ENCODE results near the gene CDC7.

The CDC7 gene

DNA sequence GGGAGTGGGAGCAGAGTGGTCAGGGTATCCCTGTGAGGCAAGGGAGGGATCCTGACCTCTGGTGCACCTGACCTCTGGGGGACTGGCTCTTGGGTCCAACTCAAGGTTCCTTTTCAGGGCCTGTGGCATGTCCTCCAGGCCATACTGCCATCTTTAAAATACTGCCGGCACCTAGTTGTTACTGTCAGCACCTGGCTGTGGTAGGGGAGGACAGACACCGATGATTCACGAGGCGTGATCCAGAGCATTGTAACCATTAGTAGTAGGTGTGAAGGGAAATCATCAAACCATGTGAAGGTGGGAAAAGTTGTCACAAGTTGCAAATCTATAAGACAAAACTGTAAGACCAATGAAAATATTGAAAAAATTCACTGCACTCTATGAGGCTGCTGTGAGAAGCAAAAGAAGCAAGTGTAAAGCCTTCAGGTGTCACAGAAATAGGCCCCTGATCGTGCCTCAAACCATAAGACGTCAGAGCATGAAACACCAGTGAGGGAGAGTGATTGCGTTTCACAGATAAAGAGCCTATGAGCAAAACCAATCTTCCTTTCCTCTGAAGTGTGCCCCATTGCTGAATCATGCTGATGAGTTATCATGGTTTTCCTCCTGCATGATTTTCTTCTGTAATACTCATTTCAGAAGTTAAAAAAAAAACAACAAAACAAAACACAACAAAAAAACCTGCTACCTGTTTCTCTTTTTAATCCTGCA, 55.3 kb downstream of the CDC7 start:
- H3K27ac ChIP-seq = no peak overlapping the region
- TF ChIP-seq ZFX (IDR thresholded peaks at IDR 0.05) = no peak
- TF ChIP-seq, protein P1, sequence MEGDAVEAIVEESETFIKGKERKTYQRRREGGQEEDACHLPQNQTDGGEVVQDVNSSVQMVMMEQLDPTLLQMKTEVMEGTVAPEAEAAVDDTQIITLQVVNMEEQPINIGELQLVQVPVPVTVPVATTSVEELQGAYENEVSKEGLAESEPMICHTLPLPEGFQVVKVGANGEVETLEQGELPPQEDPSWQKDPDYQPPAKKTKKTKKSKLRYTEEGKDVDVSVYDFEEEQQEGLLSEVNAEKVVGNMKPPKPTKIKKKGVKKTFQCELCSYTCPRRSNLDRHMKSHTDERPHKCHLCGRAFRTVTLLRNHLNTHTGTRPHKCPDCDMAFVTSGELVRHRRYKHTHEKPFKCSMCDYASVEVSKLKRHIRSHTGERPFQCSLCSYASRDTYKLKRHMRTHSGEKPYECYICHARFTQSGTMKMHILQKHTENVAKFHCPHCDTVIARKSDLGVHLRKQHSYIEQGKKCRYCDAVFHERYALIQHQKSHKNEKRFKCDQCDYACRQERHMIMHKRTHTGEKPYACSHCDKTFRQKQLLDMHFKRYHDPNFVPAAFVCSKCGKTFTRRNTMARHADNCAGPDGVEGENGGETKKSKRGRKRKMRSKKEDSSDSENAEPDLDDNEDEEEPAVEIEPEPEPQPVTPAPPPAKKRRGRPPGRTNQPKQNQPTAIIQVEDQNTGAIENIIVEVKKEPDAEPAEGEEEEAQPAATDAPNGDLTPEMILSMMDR (conservative IDR thresholded peaks at IDR 0.05) = no peak

DNA sequence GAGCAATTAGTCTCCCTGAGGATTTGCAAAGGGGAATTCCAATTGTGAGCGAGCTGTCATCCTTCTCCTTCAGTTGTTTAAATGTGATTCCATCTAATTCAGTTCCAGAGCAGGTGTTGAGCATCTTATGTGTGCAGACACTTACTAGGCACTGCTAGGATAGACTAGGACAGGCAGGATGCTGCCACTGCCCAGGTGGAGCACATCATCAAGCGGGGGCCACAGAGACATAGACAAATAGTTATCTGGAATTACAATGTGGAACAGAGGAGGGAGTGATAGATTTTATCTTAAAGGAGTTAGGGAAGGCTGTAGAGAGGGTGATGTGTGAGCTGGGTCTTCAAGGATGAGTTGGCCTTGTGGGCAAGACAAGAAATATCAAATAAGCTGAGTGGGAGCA, 55.9 kb downstream of the CDC7 start:
- TF ChIP-seq ZFX (IDR thresholded peaks at IDR 0.05) = no peak
- no peak overlapping the region for H3K27ac ChIP-seq

DNA sequence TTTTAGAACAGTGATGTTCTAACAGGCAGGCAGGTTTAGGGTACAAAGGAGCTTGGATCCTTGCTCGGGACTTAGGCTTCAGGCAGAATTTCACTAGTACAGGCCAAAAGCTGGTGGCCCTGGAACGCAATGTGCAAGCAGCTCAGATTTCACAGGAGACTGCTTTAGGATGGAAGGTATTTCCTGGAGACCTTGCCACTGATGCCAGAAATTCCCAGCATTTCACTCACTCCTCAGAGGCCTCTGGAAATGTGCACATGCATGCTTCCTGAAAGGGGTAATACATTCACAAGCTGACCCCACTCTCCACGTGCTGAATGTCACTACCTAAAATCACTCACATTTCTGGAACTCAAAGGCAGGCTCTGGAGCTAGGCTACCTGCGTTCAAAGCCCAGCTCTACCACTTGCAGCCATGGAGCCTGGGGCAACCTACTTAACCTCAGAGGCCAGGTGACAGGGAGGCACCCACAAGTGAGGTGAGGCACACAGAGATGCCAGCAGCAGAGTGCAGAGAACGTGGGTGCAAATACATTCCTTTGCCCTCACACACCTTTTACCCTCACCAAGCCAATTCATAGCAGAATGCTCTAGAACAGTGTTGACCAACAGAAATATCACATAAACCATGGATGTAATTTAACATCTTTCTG, 56.5 kb downstream of the CDC7 start:
- TF ChIP-seq, protein P1 (conservative IDR thresholded peaks at IDR 0.05) = no peak
- no peak for TF ChIP-seq ZFX (IDR thresholded peaks at IDR 0.05)
- H3K27ac ChIP-seq = no peak overlapping the region

DNA sequence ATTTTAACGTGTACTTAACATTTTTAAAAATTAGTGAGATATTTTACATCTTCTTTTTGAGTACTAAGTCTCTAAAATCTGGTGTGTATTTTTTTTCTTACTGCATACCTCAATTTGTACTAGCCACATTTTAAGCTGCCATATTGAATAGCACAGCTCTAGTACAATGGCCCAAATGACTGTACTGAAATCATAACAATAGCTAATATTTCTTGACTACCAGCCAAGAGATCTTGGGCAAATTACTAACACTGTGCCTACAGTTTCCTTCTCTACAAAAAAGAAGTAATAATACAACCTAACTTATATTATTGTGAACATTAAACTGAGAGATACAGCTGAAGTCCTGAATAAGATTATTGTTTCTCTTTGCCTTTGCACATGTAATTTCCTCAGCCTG, 57.2 kb downstream of the CDC7 start:
- no peak overlapping the region for H3K27ac ChIP-seq
- TF ChIP-seq, protein P1 (conservative IDR thresholded peaks at IDR 0.05) = no peak
- no peak for TF ChIP-seq ZFX (IDR thresholded peaks at IDR 0.05)

DNA sequence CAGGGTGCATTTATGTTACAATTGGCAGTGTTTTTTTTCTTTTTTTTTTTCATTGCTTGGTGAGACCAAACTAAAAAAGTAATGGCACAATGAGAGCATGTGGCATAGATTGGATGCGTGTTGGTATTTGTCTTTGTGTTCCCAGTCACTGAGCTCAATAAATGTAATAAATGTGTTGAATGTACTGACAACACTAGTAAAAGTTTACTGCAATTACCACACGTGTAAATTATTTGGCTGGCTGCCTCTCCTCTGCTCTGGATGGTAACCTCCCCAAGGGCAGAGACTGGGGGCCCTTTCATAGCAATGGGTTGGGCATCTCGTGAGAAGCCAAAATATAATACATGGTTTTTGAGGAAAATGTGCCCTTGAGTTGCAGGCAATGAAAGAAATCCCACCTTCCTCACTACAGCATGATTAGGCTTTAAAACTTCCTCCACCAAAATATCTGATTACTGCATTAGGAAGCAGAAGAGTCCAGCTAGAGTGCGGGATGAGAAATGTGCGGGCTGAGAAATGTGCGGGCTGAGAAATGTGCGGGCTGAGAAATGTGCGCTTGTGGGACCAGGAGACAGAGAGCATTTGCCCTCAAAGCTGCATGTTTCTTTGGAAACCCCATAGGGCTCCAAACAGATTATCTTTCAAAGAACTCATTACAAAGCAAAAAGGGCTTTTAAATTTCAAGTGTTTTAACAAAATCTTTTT, 58.5 kb downstream of the CDC7 start:
- H3K27ac ChIP-seq = peak overlapping the region; percentile 78
- no peak for TF ChIP-seq ZFX (IDR thresholded peaks at IDR 0.05)
- TF ChIP-seq, protein P1 (conservative IDR thresholded peaks at IDR 0.05) = no peak

DNA sequence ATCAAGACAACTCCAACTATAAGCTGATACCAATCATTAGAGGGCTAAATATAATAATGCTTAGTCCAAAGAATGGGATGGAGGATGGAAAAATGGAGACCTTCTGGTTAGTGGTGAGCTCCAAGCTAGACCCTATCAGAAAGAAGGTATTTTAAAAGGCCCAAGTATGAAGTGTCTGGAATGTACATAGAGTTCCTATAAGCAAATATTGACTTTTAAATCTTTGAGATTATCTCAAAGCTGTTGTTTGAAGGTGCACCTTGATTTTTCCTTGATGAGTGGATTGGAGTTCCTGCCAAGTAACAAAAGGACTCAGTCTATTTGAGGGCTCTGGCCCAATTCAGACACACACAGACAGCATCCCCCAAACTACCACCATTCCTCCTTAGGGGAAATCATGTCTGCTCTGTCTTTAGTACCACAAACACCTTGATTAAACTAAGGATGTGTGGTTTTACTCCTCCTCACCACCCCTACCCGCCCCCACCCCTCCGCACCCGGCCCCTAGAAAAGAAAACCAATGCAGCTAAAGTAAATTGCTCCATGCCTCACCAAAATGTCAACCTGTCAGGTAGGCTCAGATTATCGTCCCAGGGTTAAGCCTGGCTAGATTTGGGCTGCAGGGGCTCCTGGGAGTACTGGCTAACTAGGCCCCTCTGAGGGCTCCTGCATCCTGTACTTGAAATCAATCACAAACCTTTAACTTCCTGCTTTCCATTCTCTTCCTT, 59.4 kb downstream of the CDC7 start:
- TF ChIP-seq, protein P1 (conservative IDR thresholded peaks at IDR 0.05) = no peak
- TF ChIP-seq ZFX (IDR thresholded peaks at IDR 0.05) = no peak
- peak overlapping the region; percentile 78 for H3K27ac ChIP-seq

DNA sequence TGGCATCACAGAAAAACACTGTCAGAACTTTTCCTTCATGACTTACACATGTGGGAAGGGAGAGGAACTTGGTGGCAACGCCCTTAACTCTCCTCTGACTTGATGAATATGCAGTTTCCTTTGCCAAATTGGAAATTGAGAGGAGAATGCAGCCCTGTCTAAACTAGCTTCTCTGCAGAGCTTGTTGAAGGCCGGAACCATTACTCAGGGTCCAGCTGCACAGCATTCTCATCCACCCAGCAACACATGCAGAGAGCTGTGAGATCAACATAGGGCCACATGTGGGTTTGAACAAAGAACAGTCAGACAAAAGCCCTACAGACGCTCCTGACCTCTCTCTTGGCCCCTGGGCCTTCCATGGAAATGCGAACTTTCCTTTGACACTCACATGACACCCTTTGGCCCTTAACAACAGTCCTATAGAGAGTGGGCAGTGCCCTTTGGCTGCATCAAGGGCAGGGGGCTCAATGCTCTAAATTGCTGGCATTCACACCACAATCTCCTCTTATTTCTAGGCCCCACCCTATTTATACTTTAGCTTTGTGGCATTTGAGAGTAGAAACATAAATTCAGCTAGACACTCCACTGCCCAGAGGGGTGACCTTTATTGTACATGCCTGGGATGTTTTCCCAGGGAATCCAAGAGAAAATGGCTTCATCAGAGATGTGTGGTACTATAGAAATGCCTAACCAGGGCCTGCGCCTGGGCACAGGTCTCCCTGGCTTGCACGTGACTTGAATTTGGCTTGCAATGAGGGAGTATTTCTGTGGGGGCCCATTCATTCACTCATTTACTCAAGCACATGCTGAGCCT, 64.4 kb downstream of the CDC7 start:
- no peak for TF ChIP-seq ZFX (IDR thresholded peaks at IDR 0.05)
- TF ChIP-seq, protein P1 (conservative IDR thresholded peaks at IDR 0.05) = no peak
- no peak overlapping the region for H3K27ac ChIP-seq
